Activated CD8-positive, alpha-beta T cell treated with anti-CD3 and anti-CD28 coated beads for 36 hours (primary cell): ENCODE measurements around the gene CELSR1. TPM values are rescaled to one million over a fixed set of nuclear protein-coding genes. Genes with fewer than 3 reads are reported as not detected.

ENCODE experiments used
- ATAC-seq: fragments of 200-7000 bp; cut with Tn5 transposase; one replicate; pipeline ENCODE4 v1.10.0; 2021; ENCODE audit warnings: mild to moderate bottlenecking, moderate library complexity
- CTCF ChIA-PET: fragments of 350-600 bp; sonication (Branson Sonifier 250); formaldehyde crosslinking; loops from one replicate; lab custom pipeline; 2021; ENCODE audit warnings: antibody characterized with exemption; lab: Charles Lee
- POLR2A ChIA-PET: fragments of 350-600 bp; sonication (Branson Sonifier 250); formaldehyde crosslinking; loops from one replicate; lab custom pipeline; 2021; ENCODE audit warnings: antibody characterized with exemption; lab: Charles Lee
- DNase-seq: peaks from one replicate; pipeline ENCODE4 v3.0.0-alpha.2; 2020
- H3K27ac Mint-ChIP-seq: one replicate; pipeline ENCODE4 v1.8.0; 2021; ENCODE audit warnings: mild to moderate bottlenecking, mixed read lengths
- H3K27me3 Mint-ChIP-seq: one replicate; pipeline ENCODE4 v1.8.0; 2021; ENCODE audit warnings: mixed read lengths
- H3K36me3 Mint-ChIP-seq: one replicate; pipeline ENCODE4 v1.8.0; 2021; ENCODE audit warnings: low read depth, mixed read lengths
- H3K4me1 Mint-ChIP-seq: one replicate; pipeline ENCODE4 v1.8.0; 2021; ENCODE audit warnings: low read depth, mixed read lengths
- H3K4me3 Mint-ChIP-seq: one replicate; pipeline ENCODE4 v1.8.0; 2021; ENCODE audit warnings: mild to moderate bottlenecking, moderate library complexity, mixed read lengths
- H3K9me3 Mint-ChIP-seq: one replicate; pipeline ENCODE4 v1.8.0; 2021; ENCODE audit warnings: mixed read lengths
- intact Hi-C: fragments of 100-400 bp; cut with micrococcal nuclease; formaldehyde crosslinking; loops from one replicate; pipeline ENCODE4 v1.10.0; 2022
- total RNA-seq, 2 experiments: library from RNA; stranded (reverse); gene quantifications; one replicate each; pipeline ENCODE4 v1.2.3, GENCODE V29; 2021
- TF ChIP-seq, protein P1 (sequence below): fragments of 200-600 bp; IDR thresholded peaks from one replicate; pipeline ENCODE4 v1.8.0; 2022; ENCODE audit warnings: antibody characterized with exemption, mild to moderate bottlenecking

The CELSR1 gene
- total RNA-seq, 2 experiments from 2014 or later, result 0.25 to 0.36 TPM

DNA sequence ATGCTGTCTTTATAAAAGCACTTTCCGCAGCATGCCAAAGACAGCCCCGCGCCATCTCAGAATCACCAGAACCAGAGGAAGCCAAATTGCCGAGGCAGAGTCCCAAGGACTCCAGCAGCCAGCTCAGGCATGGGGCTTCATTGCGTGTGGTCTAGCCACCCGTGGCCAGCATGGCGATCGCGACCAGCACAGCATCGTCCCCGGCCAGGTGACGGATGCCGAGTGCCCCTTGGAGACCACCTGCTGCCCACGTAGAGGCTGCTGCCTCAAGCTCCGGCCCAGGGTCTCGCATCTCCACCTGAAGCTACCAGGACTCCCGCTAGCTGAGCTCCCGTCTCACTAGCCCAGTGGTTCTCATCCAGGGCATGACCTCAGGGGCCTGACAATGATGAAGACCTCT is 109.2 kb downstream of the CELSR1 start:
- intact Hi-C loops, result no loop called here
- Mint-ChIP-seq H3K27ac (no peak overlapping the region), H3K27me3 (no peaks in the 10 kb centered on the region), H3K9me3 (peaks cover 8% of the 10 kb centered on the region), H3K4me1 (peaks cover 11% of the 10 kb centered on the region), H3K36me3 (no peaks in the 10 kb centered on the region), H3K4me3 (no peak overlapping the region)
- ChIA-PET CTCF (no interaction called here), POLR2A (no interaction called here)
- DNase-seq (no peak), ATAC-seq (no peak)
- TF ChIP-seq, protein P1, sequence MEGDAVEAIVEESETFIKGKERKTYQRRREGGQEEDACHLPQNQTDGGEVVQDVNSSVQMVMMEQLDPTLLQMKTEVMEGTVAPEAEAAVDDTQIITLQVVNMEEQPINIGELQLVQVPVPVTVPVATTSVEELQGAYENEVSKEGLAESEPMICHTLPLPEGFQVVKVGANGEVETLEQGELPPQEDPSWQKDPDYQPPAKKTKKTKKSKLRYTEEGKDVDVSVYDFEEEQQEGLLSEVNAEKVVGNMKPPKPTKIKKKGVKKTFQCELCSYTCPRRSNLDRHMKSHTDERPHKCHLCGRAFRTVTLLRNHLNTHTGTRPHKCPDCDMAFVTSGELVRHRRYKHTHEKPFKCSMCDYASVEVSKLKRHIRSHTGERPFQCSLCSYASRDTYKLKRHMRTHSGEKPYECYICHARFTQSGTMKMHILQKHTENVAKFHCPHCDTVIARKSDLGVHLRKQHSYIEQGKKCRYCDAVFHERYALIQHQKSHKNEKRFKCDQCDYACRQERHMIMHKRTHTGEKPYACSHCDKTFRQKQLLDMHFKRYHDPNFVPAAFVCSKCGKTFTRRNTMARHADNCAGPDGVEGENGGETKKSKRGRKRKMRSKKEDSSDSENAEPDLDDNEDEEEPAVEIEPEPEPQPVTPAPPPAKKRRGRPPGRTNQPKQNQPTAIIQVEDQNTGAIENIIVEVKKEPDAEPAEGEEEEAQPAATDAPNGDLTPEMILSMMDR, result no peak

- ChIA-PET POLR2A (no interaction called here), CTCF (no interaction called here)
- Mint-ChIP-seq H3K27me3 (no peaks in the 10 kb centered on the region), H3K4me3 (no peak overlapping the region), H3K9me3 (peaks cover 8% of the 10 kb centered on the region), H3K27ac (no peak overlapping the region), H3K36me3 (no peaks in the 10 kb centered on the region), H3K4me1 (peaks cover 4% of the 10 kb centered on the region)
- ATAC-seq (no peak), DNase-seq (no peak)
- TF ChIP-seq, protein P1, result no peak
- intact Hi-C loops, result no loop called here
Observed at GRCh38 chr22:46425016-46425415, 112.4 kb downstream of the CELSR1 start.

- H3K27ac Mint-ChIP-seq, result no peak overlapping the region
- no peak for ATAC-seq
- no peak for DNase-seq
Observed at GRCh38 chr22:46424496-46424895, 112.9 kb downstream of the CELSR1 start.

DNA sequence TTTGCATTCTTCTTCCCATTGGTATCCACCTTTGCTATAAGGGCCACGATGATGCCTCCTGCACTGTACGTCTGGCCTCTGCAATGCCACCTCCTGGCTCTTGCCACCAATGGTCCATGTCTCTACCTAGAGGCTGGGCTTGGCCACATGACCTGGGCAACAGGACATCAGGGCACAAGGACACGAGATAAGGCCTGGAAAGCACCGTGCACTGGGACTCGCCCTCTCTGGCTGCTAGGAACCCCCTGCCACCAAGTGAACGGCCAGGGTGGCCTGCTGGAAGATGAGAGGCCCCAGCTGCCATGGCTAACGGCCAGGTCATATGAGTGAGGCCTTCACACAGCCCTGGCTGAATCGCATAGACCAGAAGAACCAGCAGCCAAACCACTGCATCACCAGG is 114.5 kb downstream of the CELSR1 start:
- Mint-ChIP-seq H3K4me3 (no peak overlapping the region), H3K36me3 (no peaks in the 10 kb centered on the region), H3K9me3 (peaks cover 8% of the 10 kb centered on the region), H3K4me1 (peaks cover 4% of the 10 kb centered on the region), H3K27me3 (no peaks in the 10 kb centered on the region), H3K27ac (no peak overlapping the region)
- no peak for DNase-seq
- TF ChIP-seq, protein P1, result no peak
- CTCF ChIA-PET, result no interaction called here
- intact Hi-C loops, result no loop called here
- POLR2A ChIA-PET, result no interaction called here
- ATAC-seq, result no peak

More at GRCh38 chr22:46424496-46424895, 112.9 kb downstream of the CELSR1 start:
- ChIA-PET POLR2A (no interaction called here), CTCF (no interaction called here)
- Mint-ChIP-seq H3K4me3 (no peak overlapping the region), H3K4me1 (peaks cover 4% of the 10 kb centered on the region), H3K9me3 (peaks cover 8% of the 10 kb centered on the region), H3K27me3 (no peaks in the 10 kb centered on the region), H3K36me3 (no peaks in the 10 kb centered on the region)
- TF ChIP-seq, protein P1, result no peak
- intact Hi-C loops, result no loop called here

GRCh38 chr22:46421267-46421666 is 116.2 kb downstream of the CELSR1 start:
- ChIA-PET POLR2A (no interaction called here), CTCF (no interaction called here)
- TF ChIP-seq, protein P1, result no peak
- peaks cover 8% of the 10 kb centered on the region for H3K9me3 Mint-ChIP-seq
- peak; percentile 37 for DNase-seq
- H3K4me3 Mint-ChIP-seq, result no peak overlapping the region
- H3K4me1 Mint-ChIP-seq, result peaks cover 4% of the 10 kb centered on the region
- ATAC-seq, result peak; percentile 65
- no peak overlapping the region for H3K27ac Mint-ChIP-seq
- no peaks in the 10 kb centered on the region for H3K36me3 Mint-ChIP-seq
- intact Hi-C loops, result no loop called here
- no peaks in the 10 kb centered on the region for H3K27me3 Mint-ChIP-seq
